ENCODE results near the gene AMER2.

DNA sequence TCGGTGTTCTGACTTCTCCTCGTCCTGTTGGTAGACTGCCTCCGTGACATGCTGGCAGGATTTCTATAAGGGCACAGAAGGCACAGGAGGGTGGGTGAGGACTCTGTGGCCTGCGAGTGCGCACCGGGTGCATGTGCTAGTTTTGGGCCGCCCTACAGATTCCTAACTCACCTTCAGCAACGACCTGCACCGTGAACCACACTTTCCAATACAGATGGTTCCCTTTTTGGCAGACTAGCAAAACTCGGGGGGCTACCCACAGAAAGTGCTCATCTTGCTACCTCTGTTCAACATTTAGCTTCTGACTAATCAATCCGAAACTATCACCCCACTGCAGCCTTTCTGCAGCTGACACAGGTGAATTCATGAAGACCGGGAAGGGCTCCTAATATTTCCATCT, 14.1 kb upstream of the AMER2 start:
- TF ChIP-seq, protein P1, sequence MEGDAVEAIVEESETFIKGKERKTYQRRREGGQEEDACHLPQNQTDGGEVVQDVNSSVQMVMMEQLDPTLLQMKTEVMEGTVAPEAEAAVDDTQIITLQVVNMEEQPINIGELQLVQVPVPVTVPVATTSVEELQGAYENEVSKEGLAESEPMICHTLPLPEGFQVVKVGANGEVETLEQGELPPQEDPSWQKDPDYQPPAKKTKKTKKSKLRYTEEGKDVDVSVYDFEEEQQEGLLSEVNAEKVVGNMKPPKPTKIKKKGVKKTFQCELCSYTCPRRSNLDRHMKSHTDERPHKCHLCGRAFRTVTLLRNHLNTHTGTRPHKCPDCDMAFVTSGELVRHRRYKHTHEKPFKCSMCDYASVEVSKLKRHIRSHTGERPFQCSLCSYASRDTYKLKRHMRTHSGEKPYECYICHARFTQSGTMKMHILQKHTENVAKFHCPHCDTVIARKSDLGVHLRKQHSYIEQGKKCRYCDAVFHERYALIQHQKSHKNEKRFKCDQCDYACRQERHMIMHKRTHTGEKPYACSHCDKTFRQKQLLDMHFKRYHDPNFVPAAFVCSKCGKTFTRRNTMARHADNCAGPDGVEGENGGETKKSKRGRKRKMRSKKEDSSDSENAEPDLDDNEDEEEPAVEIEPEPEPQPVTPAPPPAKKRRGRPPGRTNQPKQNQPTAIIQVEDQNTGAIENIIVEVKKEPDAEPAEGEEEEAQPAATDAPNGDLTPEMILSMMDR (IDR thresholded peaks at IDR 0.05): no peak
- no peak for TF ChIP-seq POLR2A (IDR thresholded peaks at IDR 0.05)
- TF ChIP-seq EP300 (IDR thresholded peaks at IDR 0.05): no peak

All from sigmoid colon (tissue), 4 donors.